Measurements from ENCODE around the gene PLAC8.
"Not testable (repeated sequence)": the region's sequence is repeated elsewhere in the genome, so short reads cannot be mapped to it uniquely, and the experiment has no call there.

PLAC8 gene

DNA sequence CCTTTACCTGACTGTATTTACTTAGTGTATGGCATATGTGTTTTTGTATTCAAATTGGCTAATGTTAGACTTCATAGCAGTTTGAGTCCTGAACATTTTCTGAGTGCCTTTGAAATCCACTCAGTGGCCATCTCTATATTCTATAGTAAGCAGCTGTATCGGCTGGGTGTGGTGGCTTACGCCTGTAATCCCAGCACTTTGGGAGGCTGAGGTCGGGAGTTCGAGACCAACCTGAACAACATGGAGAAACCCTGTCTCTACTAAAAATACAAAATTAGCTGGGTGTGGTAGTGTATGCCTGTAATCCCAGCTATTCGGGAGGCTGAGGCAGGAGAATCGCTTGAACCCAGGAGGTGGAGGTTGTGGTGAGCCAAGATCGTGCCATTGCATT lies 2.8 kb downstream of the PLAC8 start:
- FAIRE-seq: not testable (repeated sequence)

- FAIRE-seq: no peak
Observed at GRCh38 chr4:83110970-83111750, 3.4 kb downstream of the PLAC8 start.

DNA sequence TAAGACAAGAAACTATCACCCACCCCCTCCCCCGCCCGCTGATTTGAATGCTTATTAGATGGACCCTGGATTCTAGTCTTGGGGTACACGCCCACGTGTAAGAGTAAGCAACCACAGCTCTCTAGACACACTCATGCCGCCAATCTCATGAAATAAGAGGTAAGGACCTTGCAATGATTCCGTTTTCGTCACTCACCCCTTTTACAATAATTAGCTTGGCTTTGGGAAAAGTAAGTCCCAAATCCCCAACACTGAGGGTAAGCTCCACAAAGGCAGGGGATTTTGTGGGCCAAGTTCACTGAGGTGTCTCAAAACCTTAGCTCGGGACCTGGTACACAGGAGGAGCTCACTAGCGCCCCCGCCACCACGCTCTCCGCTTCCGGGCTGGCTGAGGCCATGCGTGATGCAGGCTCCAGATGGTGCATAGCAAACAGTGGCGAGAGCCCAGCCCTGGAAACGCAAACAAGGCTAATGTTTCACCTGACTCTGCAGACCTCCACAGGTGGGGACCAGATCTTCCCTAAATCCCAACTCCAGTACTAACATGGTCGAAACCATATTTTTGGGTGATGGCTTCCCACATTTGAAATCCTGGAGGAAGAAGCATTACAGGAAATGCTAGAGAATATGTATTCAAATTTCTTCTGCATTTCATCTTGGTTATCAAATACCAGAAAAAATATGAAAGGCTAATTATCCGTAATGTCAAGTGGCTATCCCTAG lies 4.1 kb downstream of the PLAC8 start:
- FAIRE-seq: no peak

- no peak for FAIRE-seq
Observed at GRCh38 chr4:83109480-83110222, 4.9 kb downstream of the PLAC8 start.

GRCh38 chr4:83108101-83108861 lies 6.2 kb downstream of the PLAC8 start:
- no peak for FAIRE-seq

DNA sequence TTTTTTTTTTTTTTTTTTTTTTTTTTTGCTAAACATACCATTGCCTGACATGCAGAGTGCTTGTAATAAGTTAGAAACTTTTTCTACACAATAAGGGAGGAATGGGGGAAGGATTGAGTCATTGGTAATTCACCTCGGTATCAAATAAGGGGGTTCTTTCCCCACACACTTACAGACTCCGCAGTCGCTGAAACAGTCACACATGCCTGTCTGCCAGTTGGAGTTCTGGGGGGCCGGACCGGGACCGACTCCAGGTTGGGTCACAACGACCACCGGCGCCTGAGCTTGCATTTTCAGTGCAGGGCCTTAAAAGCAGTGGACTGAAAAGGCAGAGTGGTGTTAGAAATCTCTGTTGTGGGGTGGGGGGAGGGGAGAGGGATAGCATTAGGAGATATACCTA lies 6.9 kb downstream of the PLAC8 start:
- no peak for FAIRE-seq

DNA sequence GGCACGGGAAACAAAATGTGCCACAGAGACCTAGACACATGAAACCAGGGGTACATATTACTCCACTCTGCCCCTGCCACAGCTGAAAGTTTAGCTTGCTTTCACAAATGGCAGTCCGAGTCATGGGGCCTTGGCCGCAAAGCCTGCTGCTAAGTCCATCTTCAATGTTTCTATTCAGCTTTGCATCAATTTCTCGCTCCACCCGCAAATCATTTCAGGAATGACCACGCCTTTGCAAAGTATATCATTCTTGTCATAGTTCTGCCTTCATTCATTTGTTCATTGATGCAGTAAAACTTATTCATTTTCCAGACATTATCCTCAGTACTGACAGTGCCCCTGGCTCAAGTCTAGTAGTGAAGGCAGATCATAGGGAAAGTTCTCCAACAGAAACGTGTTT lies 9.5 kb downstream of the PLAC8 start:
- FAIRE-seq: no peak

DNA sequence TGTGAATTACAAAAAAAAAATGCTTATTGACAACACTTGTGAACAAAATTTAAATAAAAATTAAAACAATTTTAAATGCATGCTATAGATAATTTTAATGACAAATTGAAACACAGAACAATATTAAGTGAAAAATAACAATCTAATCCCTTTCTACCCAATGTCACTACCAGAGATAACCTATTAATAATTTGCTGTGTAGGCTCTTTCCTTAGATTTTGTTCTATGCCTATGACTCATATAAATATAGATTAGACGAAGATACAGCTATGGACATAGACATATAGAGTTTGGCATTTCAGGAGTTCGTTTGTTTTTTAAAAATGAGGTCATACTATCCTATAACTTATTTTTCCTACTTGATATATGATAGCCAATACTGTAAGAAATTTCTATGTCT lies 18.1 kb downstream of the PLAC8 start:
- peak; percentile 61 for FAIRE-seq

DNA sequence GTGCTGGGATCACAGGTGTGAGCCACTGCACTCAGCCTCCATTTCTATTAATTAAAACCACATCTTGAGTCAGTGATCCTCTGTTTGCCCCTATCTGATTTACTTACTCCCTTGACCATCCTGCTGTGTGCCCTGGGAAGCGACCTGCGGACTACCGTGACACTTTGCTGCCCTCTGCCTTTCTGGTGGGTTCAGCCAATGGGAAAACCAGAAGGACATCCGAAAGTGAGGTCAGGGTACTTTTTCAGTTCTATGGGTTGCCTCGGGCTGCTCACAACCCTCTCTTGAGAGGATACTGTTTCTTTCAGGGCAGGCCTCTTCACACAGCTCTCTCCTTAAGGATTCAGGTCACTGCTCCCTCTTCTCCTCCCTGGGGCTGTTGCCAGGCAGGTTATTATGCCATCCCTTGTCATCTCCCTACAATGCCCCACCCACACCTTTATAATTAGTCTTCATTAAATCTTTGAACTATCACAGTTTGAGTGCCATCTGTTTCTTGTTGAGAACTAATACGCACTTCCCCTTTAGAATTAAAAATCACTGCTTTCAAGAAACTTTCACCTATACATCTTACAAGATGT lies 21.4 kb downstream of the PLAC8 start:
- FAIRE-seq: no peak

DNA sequence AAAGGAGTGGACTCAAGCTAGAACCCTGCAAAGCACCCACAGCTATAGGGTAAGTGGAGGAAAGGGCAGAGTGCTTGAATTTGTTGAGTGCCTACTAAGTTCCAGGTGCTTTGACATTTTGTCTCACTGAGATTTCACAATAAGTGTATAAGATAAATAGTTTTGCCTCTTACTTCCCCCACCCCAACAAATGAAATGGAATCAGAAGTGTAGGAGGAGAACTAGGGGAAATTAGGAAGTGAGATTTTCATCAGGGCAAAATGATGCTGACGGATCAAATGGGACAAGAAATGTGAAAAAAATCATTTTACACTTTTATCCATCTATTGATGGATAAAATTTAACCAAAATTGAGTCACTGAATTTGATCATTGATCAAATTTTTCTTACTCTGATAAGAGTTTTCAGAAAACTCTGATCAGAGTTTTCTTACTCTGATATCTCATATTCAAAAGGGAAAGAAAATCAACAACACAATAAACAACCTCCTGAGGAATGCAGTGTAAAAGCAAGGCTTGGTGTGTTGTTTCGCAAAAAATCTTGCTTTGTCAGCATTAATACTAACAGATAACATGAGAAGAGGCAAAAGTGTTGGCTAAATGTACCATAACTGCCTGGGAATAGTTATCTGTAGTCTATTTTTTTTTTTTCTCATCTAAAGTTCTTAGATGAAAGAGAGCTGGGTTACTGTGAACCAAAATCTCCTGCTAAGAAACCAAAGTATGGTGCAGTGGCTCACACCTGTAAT lies 24.9 kb downstream of the PLAC8 start:
- FAIRE-seq: no peak

DNA sequence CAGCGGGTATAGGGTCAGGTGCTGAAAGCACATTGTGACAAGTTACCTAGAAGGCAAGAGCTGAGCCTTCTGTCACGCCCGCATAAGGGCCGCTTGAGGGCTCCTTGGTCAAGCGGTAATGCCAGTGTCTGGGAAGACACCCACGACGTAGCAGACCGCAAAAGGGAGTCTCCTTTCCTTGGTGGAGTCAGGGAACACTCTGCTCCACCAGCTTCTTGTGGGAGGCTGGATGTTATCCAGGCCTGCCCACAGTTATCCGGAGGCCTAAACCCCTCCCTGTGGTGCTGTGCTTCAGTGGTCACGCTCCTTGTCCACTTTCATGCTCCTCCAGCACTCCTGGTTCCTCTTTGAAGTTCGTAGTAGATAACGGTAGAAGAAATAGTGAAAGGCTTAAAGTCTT lies 29.6 kb downstream of the PLAC8 start:
- not testable (repeated sequence) for FAIRE-seq

GRCh38 chr4:83083925-83084475 lies 30.5 kb downstream of the PLAC8 start:
- FAIRE-seq: no peak

- no peak for FAIRE-seq
Observed at GRCh38 chr4:83082777-83083176, 31.8 kb downstream of the PLAC8 start.

- no peak for FAIRE-seq
Observed at GRCh38 chr4:83080561-83080960, 34.0 kb downstream of the PLAC8 start.

DNA sequence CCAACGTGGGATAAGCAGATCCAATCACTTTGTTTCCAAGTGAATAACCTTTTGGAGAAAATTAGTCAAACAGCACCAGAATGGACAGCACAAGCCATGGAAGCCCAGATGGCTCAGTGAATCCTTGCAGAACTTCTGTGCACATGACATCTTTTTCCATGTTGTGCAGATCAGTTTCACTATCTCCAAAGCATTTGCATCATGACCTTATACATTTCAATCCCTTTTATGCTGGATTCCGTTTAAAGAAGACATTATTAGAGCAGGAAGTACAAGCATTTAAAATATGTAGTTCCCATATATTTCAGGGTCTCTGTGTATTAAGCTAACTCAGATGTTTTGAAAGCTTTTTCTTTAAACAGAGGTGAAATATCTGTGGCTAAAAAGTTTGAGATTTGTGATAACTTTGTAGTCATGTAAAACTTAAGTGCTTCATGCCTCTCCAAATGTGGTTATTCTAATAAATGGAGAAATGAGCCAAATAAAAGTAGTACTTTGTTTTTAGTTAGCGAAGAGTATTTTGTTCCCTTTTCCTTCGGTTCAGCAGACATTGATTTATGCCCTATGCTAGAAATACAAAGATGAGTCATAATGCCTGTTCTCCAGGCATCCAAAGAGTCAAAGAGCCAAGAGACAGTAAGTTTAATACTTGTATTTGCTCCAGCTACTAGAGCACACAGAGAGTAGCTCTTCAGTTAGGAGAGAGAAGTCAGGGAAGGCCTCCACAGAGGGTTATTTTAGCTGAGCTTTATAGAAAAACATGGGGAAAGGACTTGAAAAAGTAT lies 39.0 kb downstream of the PLAC8 start:
- FAIRE-seq: peak; percentile 21

DNA sequence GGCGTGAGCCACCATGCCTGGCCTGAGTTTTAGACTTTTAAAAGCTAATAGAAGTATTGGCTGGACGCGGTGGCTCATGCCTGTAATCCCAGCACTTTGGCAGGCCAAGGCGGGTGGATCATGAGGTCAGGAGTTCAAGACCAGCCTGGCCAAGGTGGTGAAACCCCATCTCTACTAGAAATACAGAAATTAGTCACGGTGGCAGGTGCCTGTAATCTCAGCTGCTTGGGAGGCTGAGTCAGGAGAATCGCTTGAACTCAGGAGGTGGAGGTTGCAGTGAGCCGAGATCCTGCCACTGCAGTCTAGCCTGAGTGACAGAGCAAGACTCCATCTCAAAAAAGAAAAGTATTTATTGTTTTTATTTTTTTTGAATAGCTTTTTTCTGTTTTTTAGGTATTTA lies 39.7 kb downstream of the PLAC8 start:
- not testable (repeated sequence) for FAIRE-seq

DNA sequence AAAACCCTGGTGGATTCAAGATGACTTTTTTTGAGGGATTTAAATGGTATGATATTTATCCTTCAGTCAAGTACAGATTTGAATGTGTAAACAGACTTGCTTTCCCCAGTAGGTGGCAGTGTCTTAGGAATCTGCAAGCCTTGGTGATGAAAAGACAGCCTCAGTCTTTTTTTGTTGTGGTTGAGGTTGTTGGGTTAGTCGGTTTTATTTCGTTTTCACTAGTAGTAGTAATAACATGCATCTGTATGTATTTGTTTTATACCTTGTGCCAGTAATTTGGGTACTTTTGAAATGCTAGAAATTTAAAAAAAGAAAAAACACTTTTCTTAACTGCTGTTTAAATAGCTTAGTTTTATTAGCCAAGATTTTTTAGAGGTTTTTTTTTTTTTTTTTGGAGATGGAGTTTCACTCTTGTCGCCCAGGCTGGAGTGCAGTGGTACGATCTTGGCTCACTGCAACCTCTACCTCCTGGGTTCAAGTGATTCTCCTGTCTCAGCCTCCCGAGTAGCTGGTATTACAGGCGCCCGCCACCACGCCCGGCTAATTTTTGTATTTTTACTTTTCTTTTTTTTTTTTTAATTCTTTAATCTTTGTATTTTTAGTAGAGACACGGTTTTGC lies 40.3 kb downstream of the PLAC8 start:
- FAIRE-seq: peak; percentile 88

GRCh38 chr4:83071116-83071515 lies 43.4 kb downstream of the PLAC8 start:
- FAIRE-seq: no peak

GRCh38 chr4:83067058-83067639 lies 47.4 kb downstream of the PLAC8 start:
- FAIRE-seq: no peak

DNA sequence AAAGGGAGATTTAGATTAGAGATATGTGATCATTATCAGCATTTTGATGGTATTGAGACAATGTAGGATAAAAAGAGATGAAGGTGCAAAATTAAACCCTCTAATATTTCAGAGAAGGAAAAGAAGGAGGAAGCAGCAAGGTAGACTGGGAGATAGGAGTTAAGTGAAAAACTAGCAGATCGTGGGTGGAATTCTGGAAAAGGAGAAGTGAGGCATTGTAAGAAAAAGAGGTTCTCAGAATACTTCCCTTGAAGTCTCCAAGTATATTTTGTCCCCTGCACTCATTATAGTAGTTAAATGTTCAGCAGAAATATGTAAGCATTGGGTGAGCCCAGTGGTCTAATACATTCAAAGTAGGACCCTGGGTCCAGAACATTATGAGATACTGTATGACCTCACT lies 49.3 kb downstream of the PLAC8 start:
- no peak for FAIRE-seq

Data from colon (tissue), 2 donors.